ENCODE data around the gene MANEAL. TPM values are rescaled to one million over a fixed set of nuclear protein-coding genes. Genes with fewer than 3 reads are reported as not detected.

The MANEAL gene, protein sequence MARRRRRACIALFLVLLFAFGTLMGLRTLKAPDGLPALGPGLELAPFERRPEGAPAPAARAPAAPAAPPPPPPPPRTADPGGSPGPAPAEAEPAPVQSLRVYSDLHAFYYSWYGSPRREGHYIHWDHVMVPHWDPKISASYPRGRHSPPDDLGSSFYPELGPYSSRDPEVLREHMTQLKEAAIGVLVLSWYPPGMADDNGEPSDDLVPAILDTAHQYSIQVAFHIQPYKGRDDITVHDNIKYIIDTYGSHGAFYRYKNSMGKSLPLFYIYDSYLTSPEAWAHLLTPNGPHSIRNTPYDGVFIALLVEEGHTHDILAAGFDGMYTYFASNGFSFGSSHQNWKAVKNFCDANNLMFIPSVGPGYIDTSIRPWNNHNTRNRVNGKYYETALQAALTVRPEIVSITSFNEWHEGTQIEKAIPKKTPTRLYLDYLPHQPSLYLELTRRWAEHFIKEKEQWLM
- total RNA-seq: 41.0 TPM

GRCh38 chr1:37793773-37794371 is at the start of gene MANEAL:
Gene MANEAL, plus strand, starts transcription at chr1:37793847. Its CDS starts 336 bp downstream, at chr1:37794183.

GRCh38 chr1:37764888-37765441 is 28.7 kb upstream of the MANEAL start, which contains the start of gene EPHA10:
Gene EPHA10, minus strand, starts transcription at chr1:37765120. Its CDS starts 54 bp downstream, at chr1:37765066.

GRCh38 chr1:37807555-37808368 is 14.1 kb downstream of the MANEAL start, which contains the start of the genes C1orf122 and YRDC:
Gene C1orf122, plus strand, starts transcription at chr1:37807790. Its CDS starts 615 bp downstream, at chr1:37808405.
Gene YRDC, minus strand, starts transcription at chr1:37808208. Its CDS starts 28 bp downstream, at chr1:37808180.

Other genes starting within 250 kb of the MANEAL start
- gene SNIP1, start 239.6 kb upstream of the MANEAL start, total RNA-seq: 23.5 TPM
- 11.3 TPM for gene DNALI1, start 236.9 kb upstream of the MANEAL start, total RNA-seq
- 49.5 TPM for gene GNL2, start 197.9 kb upstream of the MANEAL start, total RNA-seq
- not detected for gene RSPO1, start 159.0 kb upstream of the MANEAL start, total RNA-seq
- gene CDCA8, start 101.3 kb upstream of the MANEAL start, total RNA-seq: 1.9 TPM
- gene EPHA10, start 28.7 kb upstream of the MANEAL start, total RNA-seq: 11.9 TPM
- 10.3 TPM for gene C1orf122, start 13.9 kb downstream of the MANEAL start, total RNA-seq
- 11.0 TPM for gene YRDC, start 14.4 kb downstream of the MANEAL start, total RNA-seq
- gene MTF1, start 65.7 kb downstream of the MANEAL start, total RNA-seq: 5.0 TPM
- gene INPP5B, start 153.2 kb downstream of the MANEAL start, total RNA-seq: 22.2 TPM
- 78.3 TPM for gene SF3A3, start 196.2 kb downstream of the MANEAL start, total RNA-seq
- 8.8 TPM for gene FHL3, start 211.7 kb downstream of the MANEAL start, total RNA-seq
- 33.5 TPM for gene UTP11, start 218.9 kb downstream of the MANEAL start, total RNA-seq